RWPE2 (cell line): ENCODE results near the gene KRT13.

ENCODE experiments used
- ATAC-seq: fragments of 200-7000 bp; cut with Tn5 transposase; 3 replicates; pipeline ENCODE4 v1.9.1; 2021; ENCODE audit warnings: low read depth
- DNase-seq: peaks from one replicate; pipeline ENCODE4 v3.0.0-alpha.2; 2020; ENCODE audit warnings: low spot score
- H3K27ac ChIP-seq: fragments of 450-650 bp; 2 replicates; pipeline ENCODE4 v1.5.1; 2017; ENCODE audit warnings: mild to moderate bottlenecking; ENCODE audit not compliant: poor library complexity, severe bottlenecking
- H3K27me3 ChIP-seq: fragments of 250-450 bp; sonication (Bioruptor Pico); 2 replicates; pipeline ENCODE4 v1.5.1; 2021; ENCODE audit warnings: mild to moderate bottlenecking, moderate library complexity; ENCODE audit not compliant: insufficient read depth, poor library complexity, severe bottlenecking
- H3K36me3 ChIP-seq: fragments of 250-450 bp; sonication (Bioruptor Pico); 2 replicates; pipeline ENCODE4 v1.5.1; 2020; ENCODE audit warnings: low read depth, mild to moderate bottlenecking, moderate library complexity
- H3K4me1 ChIP-seq: fragments of 250-450 bp; sonication (Bioruptor Pico); 2 replicates; pipeline ENCODE4 v1.5.1; 2021; ENCODE audit warnings: mild to moderate bottlenecking, moderate library complexity; ENCODE audit not compliant: insufficient read depth, poor library complexity, severe bottlenecking
- H3K4me3 ChIP-seq: fragments of 250-450 bp; sonication (Bioruptor Pico); 2 replicates; pipeline ENCODE4 v1.5.1; 2021; ENCODE audit warnings: mild to moderate bottlenecking, moderate library complexity; ENCODE audit not compliant: severe bottlenecking
- H3K9me3 ChIP-seq: fragments of 250-450 bp; sonication (Bioruptor Pico); 2 replicates; pipeline ENCODE4 v1.5.1; 2021; ENCODE audit warnings: mild to moderate bottlenecking, moderate library complexity; ENCODE audit not compliant: severe bottlenecking
- TF ChIP-seq, protein P1 (sequence below): fragments of 450-650 bp; IDR thresholded peaks from one replicate; pipeline ENCODE4 v1.5.1; 2017; ENCODE audit warnings: mild to moderate bottlenecking, moderate library complexity; ENCODE audit not compliant: poor library complexity, severe bottlenecking

Gene KRT13

DNA sequence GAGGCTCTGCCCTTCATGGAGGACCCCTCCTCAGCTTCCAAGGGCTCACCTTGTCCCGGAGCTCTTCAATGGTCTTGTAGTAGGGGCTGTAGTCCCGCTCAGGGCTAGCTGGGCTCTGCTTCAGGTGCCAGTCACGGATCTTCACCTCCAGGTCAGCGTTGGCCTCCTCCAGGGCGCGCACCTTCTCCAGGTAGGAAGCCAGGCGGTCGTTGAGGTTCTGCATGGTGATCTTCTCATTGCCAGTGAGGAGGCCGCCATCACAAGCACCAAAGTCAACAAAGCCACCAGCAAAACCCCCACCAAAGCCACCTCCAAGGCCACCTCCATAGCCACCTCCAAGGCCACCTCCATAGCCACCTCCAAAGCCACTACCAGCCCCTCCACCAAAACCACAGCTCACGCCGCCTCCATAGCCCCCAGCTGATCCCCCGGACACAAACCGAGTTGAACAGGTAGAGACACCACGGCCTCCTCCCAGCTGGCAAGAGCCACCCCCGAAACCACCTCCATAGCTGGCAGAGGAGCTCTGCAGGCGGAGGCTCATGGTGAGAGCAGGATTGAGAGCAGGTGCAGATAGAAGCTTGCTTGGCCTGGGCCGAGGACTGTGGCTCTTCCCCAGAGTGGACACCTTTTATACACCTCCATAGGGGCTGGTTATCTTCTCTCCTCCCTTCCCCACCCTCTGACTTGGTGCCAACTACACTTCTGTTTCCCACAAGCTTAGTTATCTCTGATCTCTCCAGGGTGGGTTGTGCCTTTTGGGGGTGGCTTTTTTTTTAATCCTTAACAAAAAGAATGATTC lies at the start of gene KRT13:
Gene KRT13 (minus strand): TSS at position 606 of the 802 bp plus-strand sequence. CDS start 62 bp downstream, at position 544.
- H3K9me3 ChIP-seq: no peaks in the 10 kb centered on the region

DNA sequence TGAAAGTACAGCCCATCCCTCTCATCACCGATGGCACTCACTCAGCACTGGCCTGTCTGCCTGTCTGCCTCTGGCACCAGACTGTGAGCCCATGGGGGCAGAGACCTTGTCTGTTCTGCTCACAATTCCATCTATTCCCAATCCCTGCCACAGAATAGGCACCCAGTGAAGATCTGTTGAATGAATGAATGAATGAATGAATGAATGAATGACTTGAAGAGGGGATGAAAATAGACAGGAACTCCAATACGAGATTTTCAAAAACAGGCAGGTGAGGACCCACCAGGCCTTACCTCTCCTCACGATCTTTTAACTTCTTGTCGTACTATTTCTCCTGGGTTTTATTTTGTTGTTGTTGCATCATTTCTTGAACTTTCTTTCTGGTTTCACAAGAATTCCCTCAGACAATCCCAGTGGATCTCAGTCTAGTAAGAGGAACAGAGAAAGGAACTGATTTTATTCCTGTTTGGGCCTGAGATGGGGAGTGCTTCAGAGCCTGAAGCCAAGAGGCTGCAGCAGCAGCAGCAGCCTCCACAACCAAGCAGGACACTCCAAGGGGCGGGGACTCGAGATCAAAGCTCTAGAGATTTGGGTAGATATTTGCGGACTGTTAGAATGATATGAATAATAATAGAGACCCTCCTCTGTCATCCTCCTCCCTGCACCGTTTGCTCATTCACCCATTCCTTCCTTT lies 48.7 kb upstream of the KRT13 start:
- no peak for ATAC-seq
- H3K36me3 ChIP-seq: no peaks in the 10 kb centered on the region
- no peaks in the 10 kb centered on the region for H3K27me3 ChIP-seq
- TF ChIP-seq, protein P1, sequence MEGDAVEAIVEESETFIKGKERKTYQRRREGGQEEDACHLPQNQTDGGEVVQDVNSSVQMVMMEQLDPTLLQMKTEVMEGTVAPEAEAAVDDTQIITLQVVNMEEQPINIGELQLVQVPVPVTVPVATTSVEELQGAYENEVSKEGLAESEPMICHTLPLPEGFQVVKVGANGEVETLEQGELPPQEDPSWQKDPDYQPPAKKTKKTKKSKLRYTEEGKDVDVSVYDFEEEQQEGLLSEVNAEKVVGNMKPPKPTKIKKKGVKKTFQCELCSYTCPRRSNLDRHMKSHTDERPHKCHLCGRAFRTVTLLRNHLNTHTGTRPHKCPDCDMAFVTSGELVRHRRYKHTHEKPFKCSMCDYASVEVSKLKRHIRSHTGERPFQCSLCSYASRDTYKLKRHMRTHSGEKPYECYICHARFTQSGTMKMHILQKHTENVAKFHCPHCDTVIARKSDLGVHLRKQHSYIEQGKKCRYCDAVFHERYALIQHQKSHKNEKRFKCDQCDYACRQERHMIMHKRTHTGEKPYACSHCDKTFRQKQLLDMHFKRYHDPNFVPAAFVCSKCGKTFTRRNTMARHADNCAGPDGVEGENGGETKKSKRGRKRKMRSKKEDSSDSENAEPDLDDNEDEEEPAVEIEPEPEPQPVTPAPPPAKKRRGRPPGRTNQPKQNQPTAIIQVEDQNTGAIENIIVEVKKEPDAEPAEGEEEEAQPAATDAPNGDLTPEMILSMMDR: no peak
- DNase-seq: no peak
- H3K4me3 ChIP-seq: no peak overlapping the region
- H3K27ac ChIP-seq: no peak overlapping the region
- no peaks in the 10 kb centered on the region for H3K9me3 ChIP-seq
- peaks cover 9% of the 10 kb centered on the region for H3K4me1 ChIP-seq

More for the DNA sequence above, at the start of gene KRT13:
- Histone ChIP-seq H3K4me3 (no peak within 1 kb of the TSS), H3K4me1 (peaks cover 25% of the 10 kb centered on the region), H3K27me3 (no peaks in the 10 kb centered on the region), H3K27ac (no peak within 1 kb of the TSS), H3K36me3 (no peaks in the 10 kb centered on the region)
- TF ChIP-seq, protein P1: no peak
- ATAC-seq: no peak
- no peak for DNase-seq

- Histone ChIP-seq H3K36me3 (no peaks in the 10 kb centered on the region), H3K27ac (no peak overlapping the region), H3K27me3 (no peaks in the 10 kb centered on the region), H3K4me3 (no peak overlapping the region), H3K9me3 (no peaks in the 10 kb centered on the region), H3K4me1 (peaks cover 17% of the 10 kb centered on the region)
- DNase-seq: no peak
- no peak for ATAC-seq
- TF ChIP-seq, protein P1: no peak
Measured at GRCh38 chr17:41553176-41553575, 47.8 kb upstream of the KRT13 start.

- no peak overlapping the region for H3K27ac ChIP-seq
- H3K4me3 ChIP-seq: no peak overlapping the region
- H3K9me3 ChIP-seq: no peaks in the 10 kb centered on the region
- DNase-seq: no peak
- no peak for ATAC-seq
- no peaks in the 10 kb centered on the region for H3K27me3 ChIP-seq
- H3K4me1 ChIP-seq: peaks cover 24% of the 10 kb centered on the region
- no peaks in the 10 kb centered on the region for H3K36me3 ChIP-seq
- TF ChIP-seq, protein P1: no peak
Measured at GRCh38 chr17:41552455-41552854, 47.0 kb upstream of the KRT13 start.
